GM12892 (cell line): ENCODE measurements around the gene PACC1.
"Not testable (repeated sequence)": the region's sequence is repeated elsewhere in the genome, so short reads cannot be mapped to it uniquely, and the experiment has no call there.

Experiments used
- DNase-seq: peaks from one replicate; pipeline ENCODE4 v3.0.0; 2011; ENCODE audit not compliant: insufficient read length
- FAIRE-seq: peaks from 2 replicates; lab custom pipeline; 2011; peaks lifted over from hg19 to GRCh38; lab: Jason Lieb, UNC
- POLR2A ChIP-seq: IDR thresholded peaks from 2 replicates; pipeline ENCODE4 v1.6.1; 2011; ENCODE audit warnings: low read depth, low read length, control low read depth
- POLR2AphosphoS5 ChIP-seq: IDR thresholded peaks from 2 replicates; pipeline ENCODE4 v1.6.1; 2011; ENCODE audit warnings: low read depth, low read length, control low read depth
- TAF1 ChIP-seq: IDR thresholded peaks from 2 replicates; pipeline ENCODE4 v1.6.1; 2011; ENCODE audit warnings: low read depth, mild to moderate bottlenecking, control low read depth, low read length, borderline replicate concordance

PACC1 gene

DNA sequence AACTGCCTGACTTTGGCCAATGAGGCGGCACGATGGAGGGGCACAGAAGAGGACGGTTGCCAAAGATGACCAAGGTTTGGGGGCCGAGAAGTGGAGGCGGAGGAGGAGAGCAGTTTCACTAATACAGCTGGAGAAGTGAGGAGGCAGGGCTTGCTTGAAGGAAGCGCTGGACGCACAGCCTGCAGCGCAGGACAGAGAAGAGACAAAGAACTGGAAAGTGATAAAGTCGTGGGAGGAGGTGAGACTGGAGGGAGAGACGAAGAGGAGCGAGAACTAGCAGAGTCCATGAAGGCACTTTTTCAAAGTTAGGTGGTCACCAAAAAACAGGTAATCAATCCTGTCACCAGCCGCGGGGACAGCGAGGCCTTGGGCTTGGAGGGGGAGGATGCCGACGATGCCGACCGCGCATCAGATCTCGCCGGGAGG, 771 bp downstream of the PACC1 start:
- no peak for TF ChIP-seq POLR2AphosphoS5
- no peak for TF ChIP-seq POLR2A
- TF ChIP-seq TAF1: no peak
- DNase-seq: no peak
- FAIRE-seq: peak; percentile 27

DNA sequence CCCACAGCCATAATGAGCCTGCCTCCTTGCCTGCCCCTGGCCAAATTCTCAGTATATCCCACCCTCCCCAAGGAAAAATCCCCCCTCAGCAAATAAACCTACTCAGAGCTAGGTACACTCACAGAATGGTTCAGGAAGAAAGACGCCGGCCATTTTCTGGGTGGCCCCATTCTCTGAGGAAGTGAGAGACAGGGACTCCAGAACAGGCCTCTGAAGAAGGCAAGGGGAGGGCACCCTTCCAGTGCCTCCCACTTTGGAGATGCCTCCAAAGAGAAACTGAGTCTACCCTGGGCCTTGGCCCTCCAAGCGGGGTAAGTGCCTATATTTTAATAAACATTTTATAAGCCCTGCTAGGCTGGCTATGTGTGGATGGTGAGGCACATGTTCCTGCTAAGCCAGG, 2.3 kb downstream of the PACC1 start:
- TF ChIP-seq POLR2A: no peak
- TF ChIP-seq TAF1: no peak
- no peak for TF ChIP-seq POLR2AphosphoS5
- DNase-seq (no peak), FAIRE-seq (no peak)

DNA sequence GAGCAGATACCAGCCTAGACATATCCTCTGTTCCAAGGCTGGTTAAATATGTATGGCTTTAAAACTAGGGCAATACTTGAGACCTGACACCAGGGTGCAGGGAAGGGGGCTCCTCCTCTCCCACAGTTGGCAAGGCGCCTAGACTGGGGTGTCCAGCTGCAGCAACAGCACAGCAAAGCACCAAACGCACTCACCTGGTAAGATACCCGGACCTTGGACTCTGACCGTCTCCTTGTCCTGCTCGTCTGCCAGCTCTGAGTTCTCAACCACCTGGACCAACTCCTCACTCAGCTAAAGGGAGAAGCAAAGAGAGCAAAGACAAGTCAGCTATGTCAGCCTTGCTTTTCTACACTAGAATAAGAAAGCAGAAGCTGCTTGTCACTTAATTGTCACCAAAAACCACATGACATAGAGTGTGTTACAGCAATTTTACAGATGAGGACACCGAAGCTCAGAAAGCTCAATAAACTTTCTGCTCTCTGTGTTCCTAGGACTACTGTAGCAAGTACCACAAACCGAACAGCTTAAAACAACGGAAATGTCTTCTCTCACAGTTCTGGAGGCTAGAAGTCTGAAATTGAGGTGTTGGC, 4.4 kb downstream of the PACC1 start:
- no peak for FAIRE-seq

DNA sequence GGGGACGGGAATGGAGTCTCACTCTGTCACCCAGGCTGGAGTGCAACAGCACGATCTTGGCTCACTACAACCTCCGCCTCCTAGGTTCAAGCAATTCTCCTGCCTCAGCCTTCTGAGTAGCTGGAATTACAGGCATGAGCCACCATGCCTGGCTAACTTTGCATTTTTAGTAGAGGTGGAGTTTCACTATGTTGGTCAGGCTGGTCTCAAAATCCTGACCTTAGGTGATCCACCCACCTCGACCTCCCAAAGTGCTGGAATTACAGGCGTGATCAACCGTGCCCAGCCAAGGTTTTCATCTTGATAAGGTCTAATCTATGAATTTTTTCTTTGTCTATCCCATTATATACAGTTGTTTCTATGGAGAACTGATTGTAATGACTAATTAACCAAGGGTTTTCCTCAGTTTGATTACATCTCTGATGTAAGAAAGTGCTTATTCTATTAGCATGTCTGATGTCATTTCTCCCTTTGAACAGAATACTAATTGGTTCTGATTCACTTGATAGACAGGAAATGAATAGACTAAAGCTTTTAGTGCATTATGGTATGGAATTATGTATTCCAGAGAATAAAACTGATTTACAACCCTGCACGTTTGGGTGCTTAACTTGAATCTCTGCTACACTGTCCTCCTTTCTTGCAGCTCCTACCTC, 11.9 kb downstream of the PACC1 start:
- no peak for TF ChIP-seq TAF1
- no peak for TF ChIP-seq POLR2A
- no peak for TF ChIP-seq POLR2AphosphoS5
- DNase-seq: no peak
- no peak for FAIRE-seq

More for the DNA sequence above, 4.4 kb downstream of the PACC1 start:
- no peak for DNase-seq
- TF ChIP-seq POLR2AphosphoS5 (no peak), TAF1 (no peak), POLR2A (no peak)

DNA sequence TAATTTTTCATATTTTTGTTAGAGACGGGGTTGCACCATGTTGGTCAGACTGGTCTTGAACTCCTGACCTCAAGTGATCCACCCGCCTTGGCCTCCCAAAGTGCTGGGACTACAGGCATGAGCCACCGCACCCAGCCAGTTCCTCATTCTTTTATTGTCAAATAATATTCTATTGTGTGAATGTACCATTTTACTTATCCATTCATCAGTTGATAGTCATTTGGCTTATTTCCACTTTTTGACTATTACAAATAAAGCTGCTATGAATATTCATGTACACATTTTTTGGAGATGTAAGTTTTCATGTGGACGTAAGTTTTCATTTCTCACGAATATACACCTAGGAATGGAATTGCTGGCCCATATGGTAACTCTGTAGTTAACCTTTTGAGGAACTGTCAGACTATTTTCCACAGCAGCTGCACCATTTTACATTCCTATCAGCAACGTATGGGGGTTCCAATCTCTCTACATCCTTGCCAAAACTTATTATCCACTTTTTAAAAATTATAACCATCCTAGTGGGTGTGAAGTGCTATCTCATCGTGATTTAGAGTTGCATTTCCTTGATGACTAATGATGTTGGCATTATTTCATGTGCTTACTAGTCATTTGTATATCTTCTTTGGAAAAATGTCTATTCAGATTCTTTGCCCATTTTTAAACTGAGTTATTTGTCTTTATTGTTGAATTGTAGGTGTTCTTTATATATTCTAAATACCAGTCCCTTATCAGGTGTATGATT, 12.7 kb downstream of the PACC1 start:
- TF ChIP-seq TAF1 (no peak), POLR2AphosphoS5 (no peak), POLR2A (no peak)
- no peak for DNase-seq
- FAIRE-seq: no peak

DNA sequence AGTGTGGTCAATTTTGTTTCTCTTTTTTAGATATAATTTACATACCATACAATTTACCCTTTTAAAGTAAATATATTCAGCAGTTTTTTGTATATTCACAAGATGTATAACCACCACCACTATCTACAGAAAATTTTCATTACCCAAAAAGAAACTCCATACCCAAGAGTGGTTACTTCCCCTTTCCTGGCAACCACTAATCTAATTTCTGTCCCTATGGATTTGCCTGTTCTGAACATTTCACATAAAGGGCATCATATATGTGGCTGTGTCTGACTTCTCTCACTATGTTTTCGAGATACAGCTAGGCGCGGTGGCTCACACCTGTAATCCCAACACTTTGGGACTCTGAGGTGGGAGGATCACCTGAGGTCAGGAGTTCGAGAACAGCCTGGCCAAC, 13.6 kb downstream of the PACC1 start:
- FAIRE-seq (no peak), DNase-seq (no peak)
- TF ChIP-seq TAF1: no peak
- TF ChIP-seq POLR2A: no peak
- TF ChIP-seq POLR2AphosphoS5: no peak

DNA sequence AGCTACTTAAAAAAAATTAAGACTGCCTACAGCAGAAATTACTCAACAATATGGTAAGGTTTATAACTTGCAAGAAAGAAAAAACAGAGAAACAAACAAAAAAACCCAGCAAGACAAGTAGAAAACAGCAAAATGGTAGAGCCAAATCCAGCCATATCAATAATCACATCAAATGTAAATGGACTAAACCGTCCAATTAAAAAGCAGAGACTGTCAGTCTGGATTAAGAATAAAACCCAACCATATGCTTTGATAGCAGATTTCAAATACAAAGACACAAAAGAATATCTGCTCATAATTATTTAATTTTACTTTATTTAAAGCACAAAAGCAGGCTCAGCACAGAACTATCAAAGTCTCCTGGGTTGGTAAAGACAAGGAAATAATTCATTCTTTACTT, 17.5 kb downstream of the PACC1 start:
- TF ChIP-seq POLR2AphosphoS5 (no peak), POLR2A (no peak), TAF1 (no peak)
- FAIRE-seq (no peak), DNase-seq (no peak)

DNA sequence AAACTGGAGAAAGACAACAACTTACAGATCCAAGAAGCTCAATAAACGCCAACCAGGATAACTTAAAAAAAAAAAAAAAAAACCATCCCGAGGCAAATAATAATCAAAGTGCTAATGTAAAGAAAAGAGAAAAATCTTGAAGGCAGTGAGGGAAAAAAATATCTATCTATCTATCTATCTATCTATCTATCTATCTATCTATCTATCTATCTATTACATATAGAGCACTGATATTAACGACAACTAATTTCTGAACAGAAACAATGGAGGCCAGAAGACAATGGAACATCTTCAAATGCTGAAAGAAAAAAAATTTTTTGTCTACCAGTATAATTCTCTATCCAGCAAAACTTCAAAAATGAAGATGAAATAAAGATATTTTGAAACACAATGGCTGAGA, 18.0 kb downstream of the PACC1 start:
- TF ChIP-seq POLR2AphosphoS5 (no peak), TAF1 (no peak), POLR2A (no peak)
- DNase-seq: no peak
- FAIRE-seq: no peak

DNA sequence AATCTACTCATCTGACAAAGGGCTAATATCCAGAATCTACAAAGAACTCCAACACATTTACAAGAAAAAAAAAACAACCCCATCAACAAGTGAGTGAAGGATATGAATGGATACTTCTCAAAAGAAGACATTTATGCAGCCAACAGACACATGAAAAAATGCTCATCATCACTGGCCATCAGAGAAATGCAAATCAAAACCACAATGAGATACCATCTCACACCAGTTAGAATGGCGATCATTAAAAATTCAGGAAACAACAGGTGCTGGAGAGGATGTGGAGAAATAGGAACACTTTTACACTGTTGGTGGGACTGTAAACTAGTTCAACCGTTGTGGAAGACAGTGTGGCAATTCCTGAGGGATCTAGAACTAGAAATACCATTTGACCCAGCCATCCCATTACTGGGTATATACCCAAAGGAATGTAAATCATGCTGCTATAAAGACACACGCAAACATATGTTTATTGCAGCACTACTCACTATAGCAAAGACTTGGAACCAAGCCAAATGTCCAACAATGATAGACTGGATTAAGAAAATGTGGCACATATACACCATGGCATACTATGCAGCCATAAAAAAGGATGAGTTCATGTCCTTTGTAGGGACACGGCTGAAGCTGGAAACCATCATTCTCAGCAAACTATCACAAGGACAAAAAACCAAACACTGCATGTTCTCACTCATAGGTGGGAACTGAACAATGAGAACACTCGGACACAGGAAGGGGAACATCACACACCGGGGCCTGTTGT, 18.8 kb downstream of the PACC1 start:
- not testable (repeated sequence) for FAIRE-seq, DNase-seq

DNA sequence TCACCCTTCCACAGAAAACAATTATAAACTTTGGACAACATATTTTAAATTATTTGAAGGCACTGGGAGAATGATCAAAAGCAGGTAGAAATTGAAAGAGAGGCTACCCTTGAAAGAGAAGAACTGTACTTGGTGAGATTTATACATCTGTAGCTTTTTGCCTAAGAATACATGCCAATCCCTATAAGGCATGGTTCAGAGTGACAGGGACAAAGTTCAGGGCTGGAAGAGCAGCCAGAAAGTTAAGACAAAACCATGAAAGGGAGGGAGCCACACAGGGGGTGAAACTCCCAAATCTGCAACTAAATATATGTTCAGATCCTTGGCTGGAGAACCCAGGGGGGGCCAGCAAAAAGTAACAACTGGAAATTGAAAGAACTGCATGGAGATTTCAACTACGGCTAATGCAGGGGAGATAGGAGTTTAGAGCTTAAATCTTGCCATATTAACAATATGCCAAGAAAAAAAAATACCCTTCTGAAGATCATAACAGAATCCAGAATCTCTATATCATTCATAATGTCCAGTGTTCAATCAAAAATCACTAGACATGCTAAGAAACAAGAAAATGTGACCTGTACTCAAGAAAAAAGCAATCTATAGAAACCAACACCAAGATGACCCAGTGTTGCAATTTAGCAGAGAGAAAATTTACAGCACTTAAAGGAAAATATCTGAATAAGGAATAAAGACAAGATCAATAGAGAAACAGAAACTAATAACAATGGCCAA, 25.5 kb downstream of the PACC1 start:
- no peak for FAIRE-seq

DNA sequence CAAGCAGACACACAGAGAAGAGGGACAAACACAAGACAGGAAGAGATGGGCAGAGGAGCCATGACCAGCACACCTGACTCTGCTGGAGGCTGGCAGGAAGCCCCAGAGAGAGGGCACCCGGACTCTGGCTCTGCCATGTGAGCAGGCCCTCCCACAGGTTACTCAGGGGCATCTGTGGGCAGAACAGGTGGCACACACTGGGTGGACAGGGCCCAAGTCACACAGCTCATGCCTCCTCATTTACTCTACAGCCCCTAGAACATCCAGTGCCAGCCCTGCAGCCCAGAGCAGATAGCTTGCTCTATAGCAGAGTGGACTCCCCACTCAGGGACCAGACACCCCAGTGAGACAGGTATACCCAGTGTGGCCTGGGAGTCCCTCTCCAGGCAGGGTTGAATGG, 28.7 kb downstream of the PACC1 start:
- TF ChIP-seq POLR2A: no peak
- TF ChIP-seq TAF1: no peak
- no peak for TF ChIP-seq POLR2AphosphoS5
- FAIRE-seq (no peak), DNase-seq (no peak)

More for the DNA sequence above, 25.5 kb downstream of the PACC1 start:
- no peak for DNase-seq
- TF ChIP-seq TAF1 (no peak), POLR2A (no peak)
